ENCODE data around the gene PNMT.
"Not testable (repeated sequence)": the region's sequence is repeated elsewhere in the genome, so short reads cannot be mapped to it uniquely, and the experiment has no call there.

Gene PNMT

DNA sequence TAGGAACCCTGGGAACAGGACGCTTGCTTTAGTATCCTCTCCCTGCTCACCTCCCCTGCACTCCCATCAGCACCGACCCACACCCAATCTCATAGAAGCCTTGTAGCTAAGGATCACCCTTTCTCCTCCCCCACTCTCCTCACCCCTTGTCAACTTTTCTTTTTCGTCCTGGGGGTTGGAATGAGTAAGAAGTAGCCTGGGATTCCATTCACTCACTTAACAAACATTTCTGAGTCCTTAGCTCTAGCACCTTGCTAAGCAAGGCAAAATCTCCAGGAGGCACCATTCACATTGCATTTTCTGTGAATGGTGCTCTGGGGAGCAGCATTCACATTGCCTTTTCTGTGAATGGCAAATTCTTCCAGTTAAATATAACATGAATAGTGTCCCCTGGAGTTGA lies 20.7 kb downstream of the PNMT start:
- DNase-seq = no peak

DNA sequence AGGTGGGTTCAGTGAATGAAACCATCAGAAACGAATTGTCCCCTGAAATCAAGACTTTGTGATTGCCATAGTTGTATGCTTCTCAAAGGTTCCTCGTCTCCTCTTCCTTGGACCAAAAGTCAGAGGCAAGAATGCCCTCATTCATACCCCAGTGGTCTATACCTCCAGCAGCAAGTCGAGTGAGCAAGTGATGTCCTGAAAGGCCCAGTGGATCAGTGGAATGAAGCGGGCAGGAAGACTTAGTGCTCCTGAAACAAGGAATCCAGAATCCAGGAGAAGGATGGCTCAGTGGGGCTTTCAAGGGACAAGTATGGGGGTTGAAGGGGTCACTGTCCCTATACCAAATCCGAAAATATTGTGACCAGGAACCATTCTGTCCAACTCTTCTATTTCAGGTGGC lies 26.3 kb downstream of the PNMT start:
- no peak for DNase-seq

DNA sequence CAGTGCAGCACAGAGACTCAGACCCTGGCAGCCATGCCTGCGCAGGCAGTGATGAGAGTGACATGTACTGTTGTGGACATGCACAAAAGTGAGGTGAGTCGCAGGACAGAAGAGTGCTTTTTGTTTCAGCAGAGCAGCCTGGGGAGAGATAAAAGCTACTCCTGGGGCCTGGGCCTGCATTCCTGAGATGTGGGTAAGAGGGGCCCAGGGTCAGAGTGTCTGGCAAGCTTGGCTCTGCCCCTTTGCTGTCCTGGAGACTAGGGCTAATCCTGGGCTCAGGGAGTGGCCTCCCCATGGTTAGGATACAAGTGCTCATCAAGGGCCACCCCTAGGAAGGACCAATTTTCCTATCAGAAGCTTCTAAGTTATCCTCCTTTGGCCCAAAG lies 26.8 kb downstream of the PNMT start:
- DNase-seq = no peak

DNA sequence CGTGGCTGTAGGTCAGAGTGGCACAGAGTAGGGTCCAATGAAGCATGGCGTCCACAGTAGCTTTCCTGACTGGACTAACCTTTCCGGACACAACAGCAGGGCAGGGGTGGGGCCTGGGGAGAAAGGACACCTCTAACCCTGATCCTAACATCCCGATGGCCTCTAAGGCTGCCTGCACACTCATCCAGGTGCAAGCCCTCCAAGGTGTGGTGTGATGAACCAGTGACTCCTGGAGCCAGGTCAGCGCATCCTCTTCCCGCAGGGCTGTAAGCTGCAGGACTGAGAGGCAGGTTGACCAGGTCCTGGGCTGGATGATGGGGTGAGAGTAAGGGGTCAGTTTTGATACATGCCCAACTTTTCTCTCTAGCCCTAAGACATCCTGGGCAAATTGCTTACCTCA lies 28.5 kb downstream of the PNMT start:
- no peak for DNase-seq

DNA sequence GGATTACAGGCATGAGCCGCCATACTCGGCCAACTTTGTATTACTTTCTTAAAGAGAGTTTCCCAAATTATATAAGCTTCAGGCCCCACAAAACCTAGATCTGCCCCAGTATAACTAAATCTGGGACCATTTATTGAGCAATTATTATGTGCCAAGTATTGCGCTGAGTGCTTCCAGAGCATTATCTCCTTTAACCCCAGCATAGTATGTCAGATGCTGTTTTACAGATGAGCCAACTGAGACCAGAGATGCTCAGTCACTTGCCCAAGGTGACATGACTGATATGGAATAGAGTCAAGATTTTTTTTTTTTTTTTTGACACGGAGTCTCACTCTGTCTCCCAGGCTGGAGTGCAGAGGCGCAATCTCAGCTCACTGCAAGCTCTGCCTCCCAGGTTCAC lies 29.7 kb downstream of the PNMT start:
- DNase-seq = no peak

DNA sequence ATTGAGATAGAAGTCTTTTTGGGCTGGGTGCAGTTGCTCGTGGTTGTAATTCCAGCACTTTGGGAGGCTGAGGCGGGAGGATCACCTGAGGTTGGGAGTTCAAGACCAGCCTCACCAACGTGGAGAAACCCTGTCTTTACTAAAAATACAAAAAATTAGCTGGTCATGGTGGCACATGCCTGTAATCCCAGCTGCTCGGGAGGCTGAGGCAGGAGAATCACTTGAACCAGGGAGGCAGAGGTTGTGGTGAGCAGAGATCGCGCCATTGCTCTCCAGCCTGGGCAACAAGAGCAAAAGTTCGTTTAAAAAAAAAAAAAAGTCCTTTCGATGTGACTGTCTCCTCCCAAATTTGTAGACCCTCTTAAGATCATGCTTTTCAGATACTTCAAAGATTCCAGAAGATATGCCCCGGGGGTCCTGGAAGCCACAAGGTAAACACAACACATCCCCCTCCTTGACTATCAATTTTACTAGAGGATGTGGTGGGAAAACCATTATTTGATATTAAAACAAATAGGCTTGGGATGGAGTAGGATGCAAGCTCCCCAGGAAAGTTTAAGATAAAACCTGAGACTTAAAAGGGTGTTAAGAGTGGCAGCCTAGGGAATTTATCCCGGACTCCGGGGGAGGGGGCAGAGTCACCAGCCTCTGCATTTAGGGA lies 31.0 kb downstream of the PNMT start:
- DNase-seq = not testable (repeated sequence)

DNA sequence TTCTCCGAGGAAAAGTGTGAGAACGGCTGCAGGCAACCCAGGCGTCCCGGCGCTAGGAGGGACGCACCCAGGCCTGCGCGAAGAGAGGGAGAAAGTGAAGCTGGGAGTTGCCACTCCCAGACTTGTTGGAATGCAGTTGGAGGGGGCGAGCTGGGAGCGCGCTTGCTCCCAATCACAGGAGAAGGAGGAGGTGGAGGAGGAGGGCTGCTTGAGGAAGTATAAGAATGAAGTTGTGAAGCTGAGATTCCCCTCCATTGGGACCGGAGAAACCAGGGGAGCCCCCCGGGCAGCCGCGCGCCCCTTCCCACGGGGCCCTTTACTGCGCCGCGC lies 31.5 kb downstream of the PNMT start, which contains the start of gene ERBB2:
Gene ERBB2 (plus strand): TSS at position 247 of the 330 bp plus-strand sequence. CDS start 175 bp downstream, outside the sequence.
- DNase-seq = no peak

DNA sequence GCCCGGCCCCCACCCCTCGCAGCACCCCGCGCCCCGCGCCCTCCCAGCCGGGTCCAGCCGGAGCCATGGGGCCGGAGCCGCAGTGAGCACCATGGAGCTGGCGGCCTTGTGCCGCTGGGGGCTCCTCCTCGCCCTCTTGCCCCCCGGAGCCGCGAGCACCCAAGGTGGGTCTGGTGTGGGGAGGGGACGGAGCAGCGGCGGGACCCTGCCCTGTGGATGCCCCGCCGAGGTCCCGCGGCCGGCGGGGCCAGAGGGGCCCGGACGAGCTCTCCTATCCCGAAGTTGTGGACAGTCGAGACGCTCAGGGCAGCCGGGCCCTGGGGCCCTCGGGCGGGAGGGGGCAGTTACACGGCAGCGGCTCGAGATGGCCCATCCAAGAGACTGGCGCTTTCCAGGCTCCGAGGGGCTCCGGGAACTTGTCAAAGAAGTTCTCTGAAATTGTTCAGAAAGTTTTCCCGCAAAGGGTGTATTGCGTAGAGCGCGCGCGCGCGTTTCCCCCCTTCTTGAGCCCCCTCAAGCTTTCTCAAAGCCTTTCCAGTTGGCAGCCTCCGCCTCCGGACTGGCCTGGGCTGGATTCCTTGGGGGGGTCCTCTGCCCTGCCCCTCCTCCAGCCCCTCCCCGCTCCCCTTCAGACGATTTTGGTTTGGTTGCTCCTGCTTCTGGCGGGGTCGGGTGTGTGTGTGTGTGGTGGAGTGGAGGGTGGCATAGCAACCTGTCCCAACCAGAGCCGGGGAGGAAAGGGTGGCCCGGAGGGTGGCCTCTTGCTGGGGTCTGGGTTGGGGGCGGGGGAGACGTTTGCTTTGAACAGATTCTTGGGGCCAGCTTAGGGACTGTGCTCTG lies 32.1 kb downstream of the PNMT start:
- DNase-seq = no peak

DNA sequence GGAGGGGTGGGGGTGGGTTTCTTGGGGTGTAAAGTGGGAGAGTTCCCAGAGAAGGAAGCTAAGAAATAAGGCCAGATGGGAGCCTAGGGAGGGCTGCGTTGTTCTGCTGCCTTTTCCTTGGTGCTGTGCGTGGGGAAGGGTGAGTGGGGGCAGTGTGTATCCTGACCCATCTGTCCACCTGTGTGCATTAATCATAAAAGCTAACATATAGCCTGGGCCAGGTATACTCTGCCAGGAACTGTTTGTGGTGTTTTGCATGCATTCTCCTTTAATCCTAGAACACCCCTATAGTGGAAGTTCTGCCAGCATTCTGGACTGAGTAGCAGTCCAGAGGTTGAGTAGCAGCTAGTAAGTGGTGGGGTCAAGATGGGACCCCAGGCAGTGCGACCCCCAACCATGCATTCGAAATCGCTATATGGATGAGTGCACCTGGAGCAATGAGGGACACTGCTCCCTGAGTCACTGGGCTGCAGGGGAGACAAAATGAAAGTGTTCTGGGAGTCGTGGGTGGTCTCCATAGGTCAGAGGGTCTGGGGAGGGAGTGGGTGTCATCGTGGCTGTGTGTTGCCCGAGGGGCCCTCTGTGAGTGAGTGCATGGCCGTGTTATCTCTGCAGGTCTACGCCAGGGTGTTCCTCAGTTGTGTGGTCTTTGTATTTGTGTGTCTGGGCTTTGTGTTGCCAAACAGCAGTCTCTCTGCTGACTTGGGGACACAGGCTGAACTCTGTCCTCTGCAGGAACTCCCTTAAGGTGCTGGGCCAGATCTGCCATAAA lies 32.9 kb downstream of the PNMT start:
- DNase-seq = no peak

DNA sequence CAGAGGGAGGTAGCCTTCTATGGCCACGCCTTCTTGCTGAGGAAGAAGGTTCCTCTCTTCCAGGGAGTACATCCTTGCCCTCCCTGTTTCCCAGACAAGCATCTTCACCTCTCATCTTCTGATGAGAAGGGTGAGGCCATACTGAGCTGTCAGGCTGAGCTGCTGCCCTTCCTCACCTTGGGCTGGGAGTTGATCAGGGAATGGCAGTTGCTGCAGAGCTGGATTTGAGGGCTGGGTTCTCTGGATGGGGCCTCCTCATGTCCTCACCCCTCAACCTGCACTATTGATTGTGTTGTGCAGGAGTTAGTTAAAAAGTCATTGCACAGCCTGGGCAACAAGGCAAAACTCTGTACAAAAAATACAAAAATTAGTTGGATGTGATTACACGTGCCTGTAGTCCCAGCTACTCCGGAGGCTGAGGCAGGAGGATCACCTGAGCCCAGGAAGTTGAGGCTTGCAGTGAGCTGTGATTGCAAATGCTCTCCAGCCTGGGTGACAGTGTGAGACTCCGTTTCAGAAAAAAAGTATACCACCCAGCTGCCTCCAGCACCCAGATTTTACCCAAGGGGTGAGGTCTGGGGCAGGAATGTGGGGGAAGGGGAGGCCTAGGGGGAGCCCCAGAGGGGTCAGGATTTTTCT lies 33.6 kb downstream of the PNMT start:
- DNase-seq = no peak

DNA sequence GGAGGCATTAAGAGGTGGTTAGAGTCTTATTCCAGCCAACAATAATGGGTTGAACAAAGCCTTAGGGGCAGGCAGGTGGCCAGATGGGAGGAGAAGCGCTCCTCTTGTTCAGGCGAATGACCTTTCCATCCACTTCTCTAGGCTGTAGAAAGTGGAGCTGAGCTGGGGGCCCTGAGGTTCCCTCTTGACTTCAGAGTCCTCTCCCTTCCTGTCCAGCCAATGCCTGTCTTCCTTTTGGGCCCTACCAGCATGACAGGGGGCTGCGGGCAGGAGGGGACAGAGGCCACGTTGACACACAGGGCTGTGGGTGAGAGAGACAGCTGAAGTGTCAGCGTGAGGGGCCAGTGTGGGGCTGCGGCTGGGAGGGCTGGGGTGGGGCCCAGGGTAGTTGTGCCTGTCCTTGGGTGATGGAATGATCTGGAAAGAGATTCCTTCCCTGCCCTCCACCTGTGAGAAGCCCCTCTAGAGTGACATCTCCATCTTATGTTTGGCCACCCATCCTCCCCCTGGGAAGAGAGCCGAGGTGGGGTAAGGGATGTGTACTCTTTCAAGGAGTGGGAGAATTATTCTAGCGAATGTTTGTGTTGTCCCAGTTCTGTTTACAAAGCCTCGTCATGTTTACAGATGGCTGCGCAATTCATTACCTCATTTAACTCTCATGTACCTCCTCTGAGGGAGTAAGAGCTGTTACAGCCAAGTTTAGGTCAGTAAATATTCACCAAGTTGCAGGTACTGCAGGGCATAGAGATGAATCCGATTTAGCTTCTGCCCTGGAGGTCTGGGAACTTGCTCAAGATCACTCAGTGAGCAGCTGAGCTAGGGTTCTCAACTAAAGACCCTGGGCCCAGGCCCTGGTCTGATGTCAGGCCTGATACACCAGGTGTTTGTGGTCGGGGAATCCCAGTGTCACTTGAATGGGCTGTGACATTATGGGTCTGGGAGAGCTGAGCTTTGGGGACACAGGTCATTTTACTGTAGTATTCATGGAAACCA lies 34.9 kb downstream of the PNMT start:
- DNase-seq = no peak

DNA sequence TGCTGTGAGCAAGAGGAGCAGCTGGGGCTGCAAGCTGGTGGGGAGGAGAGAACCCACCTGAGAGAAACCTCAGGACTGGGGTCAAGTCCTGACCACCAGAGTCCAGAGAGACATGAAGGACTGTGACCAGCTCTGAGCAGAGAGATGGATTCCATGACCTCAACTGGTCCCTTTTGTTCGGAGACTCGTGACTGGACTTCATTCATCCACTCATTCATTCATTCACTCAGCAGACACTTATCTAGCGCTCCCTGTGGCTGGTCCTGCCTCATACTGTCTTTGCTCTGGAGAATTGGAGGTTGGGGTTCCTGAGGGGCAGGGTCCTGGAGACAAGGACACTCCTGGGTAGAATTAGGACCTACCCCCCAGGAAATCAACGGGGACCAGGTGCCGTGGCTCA lies 35.7 kb downstream of the PNMT start:
- no peak for DNase-seq

DNA sequence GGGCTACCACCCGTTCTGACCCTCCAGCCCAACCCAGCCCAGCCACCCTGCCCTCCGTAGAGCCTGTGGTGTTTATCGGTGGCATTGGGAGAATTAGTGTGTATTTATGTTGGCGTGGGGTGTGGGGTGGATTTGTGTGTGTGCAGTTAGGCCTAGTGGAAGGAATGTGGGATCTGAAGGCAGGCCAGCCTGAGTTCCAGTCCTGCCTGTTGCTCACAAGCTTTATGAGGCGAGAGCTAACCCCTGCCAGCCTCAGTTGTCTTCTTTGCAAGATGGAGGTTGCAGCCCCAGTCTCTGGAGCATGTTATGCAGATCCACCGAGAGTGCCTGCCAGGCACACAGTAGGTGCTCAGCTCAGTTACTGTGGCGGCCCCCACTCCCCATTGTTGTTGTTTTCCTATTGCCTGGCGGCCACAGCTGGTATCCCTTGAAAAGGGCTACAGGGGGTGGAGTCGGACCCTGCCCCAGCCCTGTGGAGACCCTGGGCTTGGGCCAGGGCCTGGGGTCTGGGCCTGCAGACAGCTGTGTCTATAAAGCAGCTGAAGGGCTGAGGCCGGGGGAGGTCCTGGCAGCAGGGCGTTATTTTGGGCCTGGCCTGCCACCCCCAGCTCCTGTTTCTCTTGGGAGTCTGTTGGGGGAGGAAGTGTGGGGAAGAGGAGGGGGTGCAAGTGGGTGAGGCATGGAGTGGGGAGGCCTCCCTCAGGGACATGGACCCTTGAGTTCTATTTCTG lies 36.7 kb downstream of the PNMT start:
- no peak for DNase-seq

DNA sequence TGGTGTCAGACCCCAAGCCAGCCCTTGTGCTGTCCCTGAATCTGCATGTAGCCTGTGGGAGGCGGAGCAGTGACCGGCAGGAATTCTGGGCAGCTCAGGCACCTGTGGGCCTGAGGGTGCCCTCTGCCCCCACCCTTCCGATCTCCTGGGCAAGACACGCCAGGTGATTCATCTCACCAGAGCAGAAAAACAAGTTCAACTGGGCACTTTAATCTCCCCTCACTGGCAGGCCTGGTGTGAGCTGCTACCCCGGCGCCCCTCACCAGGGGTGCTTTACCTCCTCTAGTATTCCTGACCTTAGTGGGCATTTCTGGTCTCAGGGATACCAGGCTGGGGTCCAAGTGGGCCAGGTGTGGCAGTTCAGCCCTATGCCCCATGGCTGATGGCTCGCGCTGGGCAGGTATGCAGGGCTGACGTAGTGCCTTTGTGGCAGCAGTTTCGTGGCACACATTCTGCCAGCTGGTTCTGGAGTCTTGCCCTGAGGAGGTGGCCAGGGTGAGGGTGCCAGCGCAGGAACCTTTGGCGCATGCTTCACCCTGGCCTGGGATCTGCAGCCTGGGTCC lies 37.6 kb downstream of the PNMT start:
- DNase-seq = no peak

DNA sequence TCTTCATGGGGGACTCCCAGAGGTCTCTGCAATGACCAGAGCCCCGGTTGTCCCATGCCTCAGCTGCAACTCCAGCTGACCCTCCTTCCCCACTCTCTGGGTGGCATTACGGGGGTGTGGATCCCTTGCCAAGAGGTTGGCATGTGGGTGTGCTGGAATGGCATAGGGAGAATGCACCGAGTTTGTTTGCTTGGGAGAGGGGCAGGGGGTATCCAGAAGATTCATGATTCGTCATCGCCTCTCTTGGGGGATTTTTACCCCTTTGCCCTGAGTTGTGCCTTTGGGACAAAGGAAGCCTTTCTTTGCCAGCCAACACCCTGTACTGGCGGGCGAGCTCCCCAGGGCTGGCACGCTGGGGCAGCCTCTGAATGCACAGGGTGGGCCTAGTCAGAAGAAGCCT lies 38.1 kb downstream of the PNMT start:
- no peak for DNase-seq

DNA sequence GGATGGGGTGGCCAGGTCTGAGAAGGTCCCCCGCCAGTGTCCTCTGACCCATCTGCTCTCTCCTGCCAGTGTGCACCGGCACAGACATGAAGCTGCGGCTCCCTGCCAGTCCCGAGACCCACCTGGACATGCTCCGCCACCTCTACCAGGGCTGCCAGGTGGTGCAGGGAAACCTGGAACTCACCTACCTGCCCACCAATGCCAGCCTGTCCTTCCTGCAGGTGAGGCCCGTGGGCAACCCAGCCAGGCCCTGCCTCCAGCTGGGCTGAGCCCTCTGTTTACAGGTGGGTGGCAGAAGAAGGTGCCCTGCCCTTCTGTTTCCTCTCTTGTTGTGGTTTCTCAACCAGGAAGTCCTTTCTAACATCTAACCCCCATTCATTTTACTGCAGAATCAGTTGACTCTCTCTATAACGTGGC lies 38.7 kb downstream of the PNMT start:
- no peak for DNase-seq

DNA sequence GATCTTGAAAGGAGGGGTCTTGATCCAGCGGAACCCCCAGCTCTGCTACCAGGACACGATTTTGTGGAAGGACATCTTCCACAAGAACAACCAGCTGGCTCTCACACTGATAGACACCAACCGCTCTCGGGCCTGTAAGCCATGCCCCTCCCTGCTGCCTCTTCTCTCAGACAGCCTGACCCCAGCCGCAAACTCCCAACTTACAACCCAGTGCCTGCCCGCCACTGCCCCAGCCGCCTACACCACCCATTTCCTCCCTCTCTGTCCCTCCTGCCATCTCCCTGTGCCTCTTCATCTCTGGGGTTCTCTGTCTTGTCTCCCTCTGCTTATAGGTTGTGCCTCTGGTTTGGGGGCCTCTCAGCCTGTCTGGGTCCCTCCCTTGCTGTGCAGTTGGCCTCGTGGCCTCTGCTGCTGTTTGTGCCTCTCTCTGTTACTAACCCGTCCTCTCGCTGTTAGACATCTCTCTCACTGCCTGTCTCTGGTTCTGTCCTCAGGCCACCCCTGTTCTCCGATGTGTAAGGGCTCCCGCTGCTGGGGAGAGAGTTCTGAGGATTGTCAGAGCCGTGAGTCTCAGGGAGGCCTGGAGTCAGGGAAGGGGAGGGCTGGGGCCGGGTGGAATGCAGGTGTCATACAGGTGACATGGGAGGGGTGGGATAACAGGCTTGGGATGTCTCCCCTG lies 41.2 kb downstream of the PNMT start:
- no peak for DNase-seq

DNA sequence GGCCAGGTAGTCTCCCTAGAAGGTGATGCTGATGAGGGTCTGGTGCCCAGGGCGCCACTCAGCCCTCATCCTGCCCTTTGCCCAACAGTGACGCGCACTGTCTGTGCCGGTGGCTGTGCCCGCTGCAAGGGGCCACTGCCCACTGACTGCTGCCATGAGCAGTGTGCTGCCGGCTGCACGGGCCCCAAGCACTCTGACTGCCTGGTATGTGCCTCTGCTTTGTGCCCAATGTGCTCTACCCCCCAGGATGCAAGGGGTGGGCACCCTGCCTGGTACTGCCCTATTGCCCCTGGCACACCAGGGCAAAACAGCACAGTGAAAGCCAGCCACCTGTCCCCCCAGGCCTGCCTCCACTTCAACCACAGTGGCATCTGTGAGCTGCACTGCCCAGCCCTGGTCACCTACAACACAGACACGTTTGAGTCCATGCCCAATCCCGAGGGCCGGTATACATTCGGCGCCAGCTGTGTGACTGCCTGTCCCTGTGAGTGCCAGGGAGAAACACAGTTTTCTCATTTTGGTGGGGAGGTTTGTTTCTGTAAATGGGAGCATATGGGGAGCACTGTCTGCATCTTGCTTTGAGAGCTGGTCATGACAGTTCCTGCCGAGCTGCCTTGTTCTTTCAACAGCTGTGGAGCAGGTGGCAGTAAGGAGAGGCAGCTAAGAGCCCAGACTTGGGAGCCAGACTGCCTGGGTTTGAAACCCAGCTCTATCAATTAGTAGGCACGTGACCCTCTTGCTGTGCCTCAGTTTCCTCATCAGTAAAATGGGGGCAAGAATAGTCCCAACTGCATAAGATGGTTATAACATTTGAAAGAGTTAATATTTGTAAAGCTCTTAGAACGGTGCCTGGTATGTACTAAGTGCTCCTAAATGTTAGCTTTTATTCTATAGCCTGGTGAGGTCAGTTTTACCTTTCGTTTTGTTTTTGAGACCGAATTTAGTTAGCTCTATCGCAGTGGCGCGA lies 42.0 kb downstream of the PNMT start:
- DNase-seq = no peak

DNA sequence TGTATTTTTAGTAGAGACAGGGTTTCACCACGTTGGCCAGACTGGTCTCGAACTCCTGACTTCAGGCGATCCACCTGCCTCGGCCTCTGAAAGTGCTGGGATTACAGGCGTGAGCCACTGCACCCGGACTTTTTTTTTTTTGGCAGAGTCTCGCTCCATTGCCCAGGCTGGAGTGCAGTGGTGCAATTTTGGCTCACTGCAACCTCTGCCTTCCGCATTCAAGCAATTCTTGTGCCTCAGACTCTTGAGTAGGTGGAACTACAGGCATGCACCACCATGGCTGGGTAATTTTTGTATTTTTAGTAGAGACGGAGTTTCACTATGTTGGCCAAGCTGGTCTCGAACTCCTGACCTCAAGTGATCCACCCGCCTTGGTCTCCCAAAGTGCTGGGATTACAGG lies 42.8 kb downstream of the PNMT start:
- not testable (repeated sequence) for DNase-seq

Measured in NCI-H1930 (cell line).